ENCODE data around the gene ADISSP.
"Not testable (repeated sequence)": the region's sequence is repeated elsewhere in the genome, so short reads cannot be mapped to it uniquely, and the experiment has no call there.

Gene ADISSP

DNA sequence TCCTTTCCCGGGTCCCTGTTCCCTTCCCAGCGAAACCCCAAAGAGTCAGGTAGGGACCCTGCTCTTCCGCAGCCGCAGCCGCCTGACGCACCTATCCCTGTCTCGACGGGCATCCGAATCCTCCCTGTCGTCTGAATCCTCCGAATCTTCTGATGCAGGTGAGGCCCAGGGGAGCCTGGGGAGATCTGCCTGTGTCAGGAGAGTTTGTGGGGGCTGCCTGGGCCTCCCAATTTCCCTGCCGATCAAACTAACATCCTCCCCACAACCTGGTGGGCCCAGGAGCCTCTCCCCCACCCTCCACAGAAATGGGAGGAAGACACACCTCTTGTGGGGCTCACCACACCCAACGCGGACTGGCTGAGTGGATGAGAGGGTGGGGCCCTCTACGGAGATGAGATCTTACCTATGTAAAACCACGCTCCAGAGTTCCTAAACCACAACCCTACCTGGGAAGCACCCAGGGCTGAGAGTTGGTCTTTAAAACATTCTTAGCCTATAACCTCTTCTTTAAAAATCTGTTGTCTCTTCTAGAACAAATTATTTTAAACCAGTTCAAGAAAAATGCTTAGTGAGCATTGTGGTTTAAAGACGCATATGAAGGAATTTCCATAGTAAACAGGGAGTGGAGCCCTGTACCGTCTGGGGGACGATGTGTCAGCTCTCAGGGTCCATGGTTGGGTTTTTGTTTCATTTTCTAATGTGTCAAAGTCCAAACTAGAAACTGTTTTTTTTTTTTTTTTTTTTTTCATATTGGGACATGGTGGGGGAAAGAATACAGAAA lies 30.2 kb upstream of the ADISSP start:
- DNase-seq = peak; percentile 57

DNA sequence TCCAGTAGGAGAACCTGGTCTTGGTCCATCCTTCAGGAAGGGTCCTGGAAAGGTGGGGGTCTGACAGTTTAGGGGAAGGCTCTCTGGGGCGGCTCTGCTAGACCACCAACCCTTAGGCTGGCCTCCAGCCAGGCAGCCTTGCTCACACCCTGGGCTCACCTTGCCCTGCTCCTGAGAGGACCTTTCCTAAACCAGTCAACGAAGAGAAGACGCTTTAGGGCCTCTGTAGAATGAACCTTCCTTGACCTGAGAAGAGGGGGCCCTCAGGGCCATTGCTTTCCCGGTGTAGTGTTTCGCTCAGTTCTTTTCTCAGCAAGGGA lies 29.6 kb upstream of the ADISSP start:
- DNase-seq = no peak

DNA sequence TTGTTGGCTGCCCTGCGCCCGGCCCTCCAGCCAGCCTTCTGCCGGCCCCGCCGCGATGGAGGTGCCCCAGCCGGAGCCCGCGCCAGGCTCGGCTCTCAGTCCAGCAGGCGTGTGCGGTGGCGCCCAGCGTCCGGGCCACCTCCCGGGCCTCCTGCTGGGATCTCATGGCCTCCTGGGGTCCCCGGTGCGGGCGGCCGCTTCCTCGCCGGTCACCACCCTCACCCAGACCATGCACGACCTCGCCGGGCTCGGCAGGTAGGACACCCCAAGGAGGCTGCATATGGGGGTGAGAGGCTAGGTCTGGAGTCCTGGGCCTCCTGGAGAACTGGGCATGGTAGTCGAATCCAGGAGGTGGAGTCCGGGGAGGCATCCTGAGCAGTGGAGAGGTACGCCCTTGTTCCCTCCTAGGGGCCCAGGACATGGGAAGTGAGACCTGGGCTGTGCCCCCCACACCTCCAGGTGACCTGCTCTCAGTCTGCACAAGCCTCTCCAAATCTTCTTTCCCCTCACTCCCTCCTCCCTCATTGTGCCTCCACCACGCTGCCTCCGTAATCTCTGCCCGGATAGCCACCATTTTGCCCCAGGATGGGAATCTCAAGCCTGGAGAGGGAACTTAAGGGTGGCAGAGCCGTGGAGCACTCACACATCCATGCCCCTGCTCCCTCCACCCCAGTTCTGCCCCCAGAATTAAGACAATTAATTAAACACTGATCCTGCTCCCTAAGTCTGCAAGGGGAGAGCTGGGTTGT lies 29.1 kb upstream of the ADISSP start:
- DNase-seq = no peak

DNA sequence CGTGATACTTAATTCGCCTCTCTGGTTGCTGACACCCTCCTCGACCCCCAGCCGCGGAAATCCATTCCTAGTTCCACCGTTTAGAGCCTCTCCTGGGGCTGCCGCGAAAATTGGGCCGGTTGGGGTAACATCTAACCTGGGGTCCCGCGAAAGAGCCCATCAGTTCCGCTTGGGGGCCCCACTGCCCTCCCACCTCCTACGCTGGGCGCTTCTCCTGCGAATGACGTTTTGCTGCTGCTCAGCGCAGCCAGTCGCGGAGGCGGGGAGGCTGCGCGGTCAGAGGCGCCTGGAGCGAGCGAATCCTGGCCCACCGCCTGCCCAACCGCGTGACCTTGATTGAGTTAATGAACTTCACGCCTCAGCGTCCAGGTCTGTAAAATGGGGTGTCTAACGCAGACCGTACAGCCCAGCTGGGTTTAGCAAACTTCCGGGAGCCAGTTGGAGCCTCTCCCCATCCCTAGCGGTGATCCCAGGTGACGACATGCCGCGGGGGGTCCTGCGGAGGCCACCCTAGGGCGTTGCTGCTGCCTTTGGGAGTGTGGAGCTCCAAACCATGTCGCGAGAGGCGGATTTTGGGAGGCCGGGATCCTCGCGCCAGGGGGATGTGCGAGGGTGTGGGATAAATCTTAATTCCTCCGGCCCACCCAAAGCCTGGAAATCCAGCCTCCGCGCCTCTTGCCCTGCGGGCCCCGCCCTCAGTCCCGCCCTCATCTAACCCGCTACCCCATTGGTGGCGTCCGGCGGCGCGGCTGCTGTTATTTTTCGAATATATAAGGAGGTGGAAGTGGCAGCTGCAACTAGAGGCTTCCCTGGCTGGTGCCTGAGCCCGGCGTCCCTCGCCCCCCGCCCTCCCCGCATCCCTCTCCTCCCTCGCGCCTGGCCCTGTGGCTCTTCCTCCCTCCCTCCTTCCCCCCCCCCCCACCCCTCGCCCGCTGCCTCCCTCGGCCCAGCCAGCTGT lies 28.2 kb upstream of the ADISSP start, which contains the start of gene CDC25B:
Gene CDC25B, plus strand, starts transcription at position 800 of the 958 bp plus-strand sequence. CDS start 222 bp downstream, outside the sequence.
- peak; percentile 97 for DNase-seq

DNA sequence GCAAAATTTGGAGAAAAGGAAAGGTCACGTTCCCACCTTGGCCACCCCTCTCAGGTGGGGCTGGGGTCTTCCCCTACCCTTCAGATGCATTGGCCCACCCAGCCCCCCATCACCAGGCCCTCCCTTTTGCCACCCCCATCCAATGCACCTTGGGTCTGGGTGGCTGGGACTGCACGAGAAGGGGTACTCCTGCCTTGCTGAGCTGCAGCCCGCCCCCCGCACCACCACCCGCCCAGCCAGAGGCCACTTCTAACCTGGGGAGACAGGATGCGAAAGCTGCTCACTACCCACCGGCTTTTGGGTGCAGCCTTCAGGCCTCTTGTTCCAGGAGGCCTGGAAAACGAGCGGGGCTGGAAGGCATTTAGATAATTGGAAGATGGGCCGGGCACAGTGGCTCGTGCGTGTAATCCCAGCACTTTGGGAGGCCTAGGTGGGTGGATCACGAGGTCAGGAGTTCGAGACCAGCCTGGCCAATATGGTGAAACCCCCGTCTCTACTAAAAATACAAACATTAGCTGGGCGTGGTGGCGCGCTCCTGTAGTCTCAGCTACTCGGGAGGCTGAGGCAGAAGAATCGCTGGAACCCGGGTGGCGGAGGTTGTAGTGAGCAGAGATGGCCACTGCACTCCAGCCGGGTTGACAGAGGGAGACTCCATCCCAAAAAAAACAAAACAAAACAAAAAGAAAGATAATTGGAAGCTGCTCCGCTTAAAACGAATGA lies 27.3 kb upstream of the ADISSP start:
- DNase-seq = no peak

DNA sequence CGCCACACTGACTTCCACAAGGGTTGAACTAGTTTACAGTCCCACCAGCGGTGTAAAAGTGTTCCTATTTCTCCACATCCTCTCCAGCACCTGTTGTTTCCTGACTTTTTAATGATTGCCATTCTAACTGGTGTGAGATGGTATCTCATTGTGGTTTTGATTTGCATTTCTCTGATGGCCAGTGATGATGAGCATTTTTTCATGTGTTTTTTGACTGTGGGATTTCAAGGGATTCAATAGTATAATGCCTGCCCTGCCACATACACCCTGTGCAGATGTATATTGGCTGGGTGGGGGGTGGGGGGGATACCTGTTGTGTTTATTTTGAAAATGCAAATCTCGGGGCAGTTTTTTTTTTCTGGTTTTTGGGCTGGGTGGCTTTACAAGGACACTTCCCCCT lies 26.6 kb upstream of the ADISSP start:
- not testable (repeated sequence) for DNase-seq

DNA sequence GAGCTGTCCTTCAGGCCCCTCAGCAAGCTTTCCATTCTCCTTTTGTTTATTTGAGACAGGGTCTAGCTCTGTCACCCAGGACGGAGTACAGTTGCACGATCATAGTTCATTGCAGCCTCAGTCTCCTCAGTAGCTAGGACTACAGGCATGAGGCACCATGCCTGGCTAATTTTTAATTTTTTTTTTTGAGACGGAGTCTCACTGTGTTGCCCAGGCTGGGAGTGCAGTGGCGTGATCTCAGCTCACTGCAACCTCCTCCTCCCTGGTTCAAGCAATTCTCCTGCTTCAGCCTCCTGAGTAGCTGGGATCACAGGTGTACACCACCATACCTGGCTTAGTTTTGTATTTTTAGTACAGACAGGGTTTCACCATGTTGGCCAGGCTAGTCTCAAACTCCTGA lies 21.6 kb upstream of the ADISSP start:
- DNase-seq = not testable (repeated sequence)

DNA sequence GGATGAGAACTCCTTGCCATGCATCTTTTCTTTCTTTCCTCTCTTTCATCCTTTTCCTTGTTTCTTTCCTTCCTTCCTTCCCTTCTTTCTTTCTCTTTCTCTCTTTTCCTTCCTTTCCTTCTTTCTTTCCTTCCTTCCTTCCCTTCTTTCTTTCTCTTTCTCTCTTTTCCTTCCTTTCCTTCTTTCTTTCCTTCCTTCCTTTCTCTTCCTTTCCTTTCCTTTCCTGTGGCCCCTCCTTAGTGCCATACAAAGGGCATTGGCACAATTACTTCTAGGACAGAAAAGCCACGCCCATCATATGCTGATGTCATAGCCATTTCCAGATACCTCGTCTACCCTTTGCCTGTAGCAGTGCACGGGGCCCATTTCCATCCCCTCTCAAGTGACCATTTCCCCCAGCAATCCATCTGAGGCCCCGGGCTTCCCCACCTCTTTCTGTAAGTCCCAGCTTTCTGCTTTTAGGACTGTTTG lies 21.2 kb upstream of the ADISSP start:
- peak; percentile 34 for DNase-seq

DNA sequence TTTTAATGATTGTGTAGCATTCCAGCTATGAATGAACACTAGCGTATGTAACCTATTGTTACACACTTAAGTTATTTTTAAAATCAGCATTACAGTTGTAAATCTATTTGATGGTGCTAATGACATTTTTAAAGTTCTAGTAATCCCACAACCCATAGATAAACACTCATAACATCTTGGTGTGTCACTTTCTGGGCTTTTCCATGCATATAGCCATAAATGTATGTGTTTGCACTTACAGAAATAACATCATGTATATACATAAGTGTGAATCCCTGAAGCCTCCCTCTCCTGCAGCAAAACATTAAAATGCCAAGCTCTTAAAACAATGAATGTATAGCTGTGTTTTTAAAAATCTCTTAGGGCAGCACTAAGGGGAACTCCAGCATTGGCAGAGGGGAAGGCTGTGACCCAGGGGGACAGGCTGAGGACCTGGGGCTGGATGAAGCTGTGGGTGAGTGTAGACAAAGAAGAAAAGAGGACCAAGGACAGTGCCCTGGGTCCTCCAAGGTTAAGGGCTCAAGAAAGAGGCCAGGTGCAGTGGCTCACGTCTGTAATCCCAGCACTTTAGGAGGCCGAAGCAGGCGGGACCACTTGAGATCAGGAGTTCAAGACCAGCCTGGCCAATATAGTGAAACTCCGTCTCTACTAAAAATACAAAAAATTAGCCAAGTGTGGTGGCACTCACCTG lies 19.9 kb upstream of the ADISSP start:
- DNase-seq = no peak

DNA sequence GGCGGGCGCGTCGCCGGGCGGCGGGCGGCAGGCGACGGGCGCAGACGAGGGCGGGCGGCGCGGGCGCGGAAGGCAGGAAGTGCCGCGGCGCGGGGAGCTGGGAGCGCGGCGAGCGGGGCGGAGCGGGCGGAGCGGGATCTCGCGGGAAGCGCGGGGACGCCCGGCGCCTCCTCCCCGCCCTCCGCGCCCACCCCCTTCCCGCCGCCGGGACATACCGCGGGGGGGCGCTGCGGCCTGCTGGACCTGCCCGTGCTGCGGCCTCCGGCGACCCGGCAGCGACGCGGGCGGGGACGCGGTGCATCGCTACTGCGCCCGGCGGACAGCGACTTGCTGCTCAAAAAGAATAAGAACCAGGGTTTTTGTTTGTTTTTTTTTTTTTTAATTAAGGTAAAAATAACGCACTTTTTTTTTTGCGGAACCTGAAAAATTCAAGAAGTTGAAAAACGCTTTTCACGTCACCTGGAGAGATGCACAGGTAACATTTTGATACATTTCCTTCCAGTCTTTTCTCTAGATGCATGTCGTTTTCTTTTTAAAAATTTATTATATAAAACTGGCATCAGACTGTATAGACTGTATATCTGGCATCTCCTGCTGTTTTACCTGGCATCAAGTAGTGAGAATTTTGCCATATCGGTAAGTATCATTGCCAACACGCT lies 19.2 kb upstream of the ADISSP start, which contains the start of gene CENPB:
Gene CENPB, minus strand, starts transcription at position 76 of the 659 bp plus-strand sequence. CDS start 257 bp downstream, outside the sequence.
- DNase-seq = peak; percentile 86

DNA sequence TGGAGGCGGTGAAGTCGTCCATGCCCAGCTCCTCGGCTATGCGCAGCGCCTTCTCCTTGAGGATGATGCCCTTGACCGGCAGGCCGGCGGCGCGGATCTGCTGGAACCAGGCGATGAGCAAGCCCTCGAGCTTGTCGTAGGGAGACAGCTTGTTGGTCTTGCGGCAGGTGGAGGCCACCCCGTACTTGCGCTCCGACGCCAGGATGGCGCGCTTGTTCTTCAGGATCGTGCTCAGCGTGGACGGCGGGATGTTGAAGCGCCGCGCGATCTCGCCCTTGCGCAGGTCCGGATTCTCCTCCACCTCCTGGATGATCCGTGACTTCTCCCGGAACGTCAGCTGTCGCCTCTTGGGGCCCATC lies 18.6 kb upstream of the ADISSP start:
- DNase-seq = peak; percentile 57

DNA sequence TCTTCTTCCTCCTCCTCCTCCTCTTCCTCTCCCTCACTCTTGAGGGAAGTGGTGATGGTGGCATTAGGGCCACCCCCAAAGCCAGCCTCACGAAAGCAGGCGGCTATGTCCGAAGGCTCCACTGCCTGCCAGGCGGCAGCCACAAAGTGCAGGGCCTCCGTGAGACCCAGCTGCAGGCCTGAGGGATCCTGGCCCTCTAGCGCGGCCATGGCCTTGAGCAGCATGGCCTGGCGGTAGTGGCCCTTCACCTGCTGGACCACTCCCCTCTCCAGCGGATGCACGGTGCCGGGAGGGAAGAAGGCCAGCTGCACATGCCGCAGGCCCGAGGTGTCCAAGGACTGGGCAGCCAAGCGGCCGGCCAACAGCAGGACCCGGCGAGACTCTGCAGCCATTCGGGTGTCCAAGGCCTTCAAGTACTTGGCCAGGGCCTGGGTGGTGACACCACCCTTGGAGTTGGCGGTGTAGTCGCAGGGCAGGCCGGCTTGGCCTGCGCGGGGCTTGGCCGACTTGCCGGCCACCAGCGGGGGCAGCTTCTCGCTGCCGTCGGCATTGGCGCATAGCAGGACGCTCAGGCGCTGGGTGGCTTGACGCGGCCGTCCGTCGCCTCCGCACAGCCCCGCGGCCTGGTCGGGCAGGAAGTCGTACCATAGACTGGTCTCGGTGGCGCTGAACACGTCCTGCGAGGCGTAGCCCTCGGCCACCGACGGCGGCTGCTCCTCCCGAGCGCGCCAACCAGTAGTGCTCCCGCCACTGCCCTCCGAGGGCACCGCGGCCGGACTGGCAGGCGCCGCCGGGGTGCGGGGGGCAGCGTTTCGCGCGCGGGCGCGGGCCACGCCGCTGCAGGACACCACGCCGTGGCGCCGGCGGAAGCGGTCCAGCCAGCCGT lies 17.9 kb upstream of the ADISSP start:
- DNase-seq = peak; percentile 49

DNA sequence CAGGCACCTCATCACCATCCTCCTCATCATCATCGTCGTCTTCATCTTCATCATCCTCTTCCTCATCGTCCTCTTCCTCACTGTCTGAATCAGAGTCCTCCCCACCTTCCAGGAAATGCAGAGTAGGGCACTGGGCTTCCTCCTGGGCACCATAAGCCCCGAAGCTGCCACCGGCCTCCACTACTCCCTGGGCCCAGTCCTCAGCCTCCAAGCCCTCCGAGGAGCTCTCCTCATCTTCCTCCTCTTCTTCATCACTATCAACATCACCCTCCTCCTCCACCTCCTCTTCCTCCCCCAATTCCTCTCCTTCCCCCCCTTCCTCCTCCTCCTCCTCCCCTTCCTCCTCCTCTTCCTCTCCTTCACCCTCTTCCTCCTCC lies 17.3 kb upstream of the ADISSP start:
- DNase-seq = no peak

DNA sequence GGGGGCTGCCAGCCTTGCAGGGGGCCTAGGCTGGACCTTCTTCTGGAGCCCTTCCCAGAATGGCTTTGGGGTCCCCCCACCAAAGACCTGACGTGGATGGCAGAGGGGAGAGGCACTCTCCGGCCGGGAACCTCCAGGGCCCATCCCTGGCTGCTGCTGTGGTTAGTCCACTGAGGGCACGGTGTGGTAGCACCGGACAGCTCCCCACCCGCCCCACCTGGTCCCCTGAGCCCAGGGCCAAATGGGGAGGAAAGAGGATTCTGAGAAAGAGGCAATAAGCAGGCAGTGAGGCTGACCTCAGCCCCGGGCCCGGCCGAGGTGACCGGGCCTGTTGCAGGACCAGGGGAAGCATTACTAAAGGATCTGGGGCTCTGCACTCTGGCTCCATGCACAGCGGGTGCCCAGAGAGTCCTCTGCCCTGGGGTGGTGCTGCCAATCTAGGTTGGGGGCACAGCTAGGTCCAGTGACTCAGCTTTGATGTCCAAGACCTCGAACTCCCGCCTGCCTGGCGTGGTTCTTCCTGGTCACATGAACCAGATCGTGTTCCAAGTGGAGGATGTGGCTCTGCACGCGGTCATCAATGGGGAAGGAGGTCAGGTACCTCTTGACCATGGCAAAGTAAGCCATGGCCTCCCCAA lies 16.8 kb upstream of the ADISSP start:
- peak; percentile 41 for DNase-seq

DNA sequence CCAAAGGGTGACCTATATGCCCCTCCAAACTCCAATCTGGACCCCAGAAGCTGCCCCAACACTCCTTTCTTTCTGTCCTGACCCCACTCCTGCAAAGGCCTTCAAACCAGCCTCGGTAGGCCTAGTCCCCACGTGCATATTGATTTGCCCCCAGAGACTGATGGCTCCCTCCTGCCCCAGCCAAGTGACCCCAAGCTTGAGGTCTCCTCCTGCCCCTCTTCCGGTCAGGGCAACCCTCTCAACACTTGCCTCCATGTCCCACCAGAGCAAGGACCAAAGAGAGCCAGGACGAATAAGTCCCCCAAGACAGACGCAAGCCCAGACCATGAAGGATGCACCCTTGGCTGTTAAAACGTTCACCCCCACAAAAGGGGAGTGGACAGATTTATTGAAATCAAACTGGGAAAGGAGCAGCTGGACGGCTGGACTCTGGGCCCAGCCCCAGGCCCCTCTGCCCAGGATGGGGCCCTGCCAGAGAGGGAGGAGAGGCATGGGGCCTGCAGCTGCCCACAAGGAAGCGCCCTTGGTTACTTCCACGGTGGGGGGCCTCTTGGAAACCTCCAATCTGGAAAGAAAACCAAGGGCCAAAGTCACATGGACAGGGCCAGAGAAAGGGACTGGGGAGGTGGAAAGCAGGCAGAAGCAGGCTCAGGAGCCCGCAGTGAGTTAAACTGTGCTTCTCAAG lies 16.1 kb upstream of the ADISSP start:
- DNase-seq = no peak

DNA sequence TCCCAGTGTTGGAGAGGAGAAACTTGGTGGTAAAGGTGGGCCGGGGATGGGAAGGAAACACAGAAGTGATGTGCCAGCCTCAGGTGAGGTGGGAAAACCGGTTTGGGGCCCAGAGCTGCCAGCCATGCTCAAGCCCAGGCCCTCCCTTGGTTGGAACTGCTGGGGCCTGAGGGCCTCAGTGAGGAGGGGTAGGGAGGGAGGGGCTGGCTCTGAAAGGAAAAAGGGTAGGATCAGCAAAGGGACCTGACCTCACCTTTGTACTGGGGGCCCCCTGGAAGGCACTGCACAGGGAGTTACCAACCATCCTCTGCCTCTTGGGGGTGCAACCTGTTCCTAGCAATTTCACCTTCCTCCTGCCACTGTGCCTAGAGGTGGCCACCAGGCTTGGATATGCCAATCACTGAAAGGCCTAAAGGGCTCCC lies 15.5 kb upstream of the ADISSP start:
- no peak for DNase-seq

DNA sequence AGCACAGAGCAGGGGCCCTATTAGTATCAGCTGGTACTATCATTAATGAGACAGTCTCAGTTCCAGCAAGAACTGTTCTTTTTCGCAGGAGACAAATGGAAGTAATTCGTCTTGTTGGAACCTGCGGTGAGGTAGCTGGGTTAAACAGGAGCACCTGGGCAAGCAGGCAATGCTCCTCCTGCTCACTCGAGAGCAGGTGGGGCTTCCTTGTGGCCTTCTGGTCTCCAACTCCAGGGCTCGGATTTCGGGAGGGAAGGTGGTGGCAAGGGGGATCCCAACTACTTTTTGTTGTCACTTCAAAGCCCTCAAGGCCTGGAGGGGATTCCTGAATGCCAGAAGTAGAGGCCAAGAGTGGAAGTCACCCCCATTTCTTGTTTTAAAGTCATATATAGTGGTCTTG lies 15.0 kb upstream of the ADISSP start:
- DNase-seq = no peak

DNA sequence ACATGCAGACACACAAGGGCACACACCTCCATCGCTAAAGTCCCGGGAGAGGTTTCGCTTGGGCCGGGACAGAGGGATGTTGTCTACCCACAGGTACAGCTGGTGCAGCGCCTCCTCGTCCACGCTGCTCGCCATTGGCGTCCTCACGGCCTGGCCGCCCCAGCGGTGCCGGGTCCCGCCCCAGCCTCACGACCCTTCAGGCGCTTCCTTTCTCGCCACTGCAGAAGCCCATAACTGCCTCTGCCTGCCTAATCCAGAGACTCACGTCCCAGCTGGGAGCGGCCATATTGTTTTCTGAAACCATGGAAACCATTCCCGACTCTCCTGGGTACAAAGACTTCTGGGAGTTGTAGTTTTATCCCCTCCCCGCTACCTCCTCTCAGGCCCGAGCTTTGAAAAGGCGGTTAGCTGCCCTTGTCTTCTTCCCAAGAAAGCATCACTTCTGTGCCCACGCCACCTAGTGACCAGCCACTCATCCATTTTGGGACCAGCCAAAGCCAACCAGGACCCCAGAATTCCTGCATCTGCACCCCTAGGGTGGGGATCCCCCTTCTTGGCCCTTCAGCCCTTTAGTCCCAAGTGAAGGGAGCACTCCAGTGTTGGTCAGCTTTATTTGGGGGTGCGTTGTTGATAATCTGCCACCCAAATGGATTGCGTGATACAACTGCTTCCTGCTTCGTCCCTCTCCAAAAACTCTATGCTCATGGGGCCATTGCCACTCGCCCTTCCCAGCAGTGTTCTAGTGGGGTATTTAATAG lies 13.8 kb upstream of the ADISSP start, which contains the start of gene SPEF1:
Gene SPEF1, minus strand, starts transcription at position 296 of the 758 bp plus-strand sequence. Its CDS starts 161 bp downstream, at position 135.
- DNase-seq = peak; percentile 97
